PC-9 (cell line): ENCODE measurements around the gene FTHL17. TPM values are rescaled to one million over a fixed set of nuclear protein-coding genes. Genes with fewer than 3 reads are reported as not detected.

ENCODE experiments used
- BruUV-seq: library from RNA; stranded (reverse); fragments of 400-500 nt; replicated peaks from 2 replicates; lab custom pipeline; 2021; lab: Mats Ljungman, UMichigan
- CTCF ChIA-PET: fragments of 300-600 bp; sonication (Branson Sonifier 250); formaldehyde crosslinking; loops from one replicate; lab custom pipeline; 2022; ENCODE audit warnings: antibody characterized with exemption; lab: Charles Lee
- POLR2A ChIA-PET: fragments of 300-600 bp; sonication (Branson Sonifier 250); formaldehyde crosslinking; loops from one replicate; lab custom pipeline; 2022; ENCODE audit warnings: antibody characterized with exemption; ENCODE audit not compliant: unreplicated experiment; lab: Charles Lee
- DNase-seq, 2 experiments: peaks; one replicate each; pipeline versions ENCODE4 v3.0.0 to v3.0.0-alpha.2; 2015 to 2022; ENCODE audit warnings: mixed read lengths in 1 of 2
- H2AFZ ChIP-seq: fragments of 200-600 bp; sonication (generic); 2 replicates; pipeline ENCODE4 v1.8.1; 2017; ENCODE audit warnings: antibody characterized with exemption
- H3F3A ChIP-seq: fragments of 200-600 bp; sonication (generic); 2 replicates; pipeline ENCODE4 v1.8.1; 2017; ENCODE audit warnings: antibody characterized with exemption, mild to moderate bottlenecking, low read depth; ENCODE audit not compliant: insufficient read depth
- H3K27ac ChIP-seq: fragments of 200-600 bp; sonication (generic); 2 replicates; pipeline ENCODE4 v1.6.1; 2016; ENCODE audit warnings: mixed run types
- H3K27me3 ChIP-seq: fragments of 200-600 bp; sonication (generic); 2 replicates; pipeline ENCODE4 v1.6.1; 2016; ENCODE audit warnings: low read depth, mixed run types; ENCODE audit not compliant: insufficient read depth
- H3K36me3 ChIP-seq: fragments of 200-600 bp; sonication (generic); 2 replicates; pipeline ENCODE4 v1.6.1; 2016; ENCODE audit warnings: low read depth, mixed run types
- H3K4me1 ChIP-seq: fragments of 200-600 bp; sonication (generic); replicated peaks from 2 replicates; pipeline ENCODE4 v1.6.1; 2016; ENCODE audit warnings: mixed run types; ENCODE audit not compliant: insufficient read depth
- H3K4me2 ChIP-seq: fragments of 200-600 bp; sonication (generic); 2 replicates; pipeline ENCODE4 v1.6.1; 2017; ENCODE audit warnings: mixed run types
- H3K4me3 ChIP-seq: fragments of 200-600 bp; sonication (generic); 2 replicates; pipeline ENCODE4 v1.6.1; 2016; ENCODE audit warnings: mixed run types
- H3K79me2 ChIP-seq: fragments of 200-600 bp; sonication (generic); 2 replicates; pipeline ENCODE4 v1.6.1; 2017; ENCODE audit warnings: low read depth, mixed run types
- H3K9me2 ChIP-seq: fragments of 200-600 bp; sonication (generic); 2 replicates; pipeline ENCODE4 v1.8.1; 2017; ENCODE audit warnings: mild to moderate bottlenecking; ENCODE audit not compliant: insufficient read depth
- H3K9me3 ChIP-seq: fragments of 200-600 bp; sonication (generic); 2 replicates; pipeline ENCODE4 v1.8.1; 2016; ENCODE audit warnings: low read depth; ENCODE audit not compliant: insufficient read depth
- H4K20me1 ChIP-seq: fragments of 200-600 bp; sonication (generic); 2 replicates; pipeline ENCODE4 v1.8.1; 2017; ENCODE audit not compliant: insufficient read depth
- CTCF ChIP-seq: fragments of 200-600 bp; sonication (generic); conservative IDR thresholded peaks from 2 replicates; pipeline ENCODE4 v1.6.1; 2017; ENCODE audit warnings: mixed run types, antibody characterized with exemption, mild to moderate bottlenecking, moderate library complexity
- EZH2 ChIP-seq: fragments of 200-600 bp; sonication (generic); IDR thresholded peaks from 2 replicates; pipeline ENCODE4 v1.8.0; 2017; ENCODE audit warnings: antibody characterized with exemption, low read depth
- intact Hi-C: fragments of 100-400 bp; cut with micrococcal nuclease; formaldehyde crosslinking; loops from one replicate; pipeline ENCODE4 v1.10.0; 2022; ENCODE audit not compliant: unreplicated experiment
- total RNA-seq: library from RNA; stranded (reverse); gene quantifications from 2 replicates; pipeline ENCODE4 v1.2.3, GENCODE V29; 2021

Gene FTHL17
- total RNA-seq, 1 experiment from 2014 or later = not detected

GRCh38 chrX:31036895-31037294 is 34.9 kb downstream of the FTHL17 start:
- H3K79me2 ChIP-seq = no peaks in the 10 kb centered on the region

GRCh38 chrX:31027351-31027750 is 44.5 kb downstream of the FTHL17 start:
- TF ChIP-seq CTCF = no peak
- TF ChIP-seq EZH2 = no peak
- Histone ChIP-seq H2AFZ (no peak overlapping the region), H3K4me3 (no peak overlapping the region), H3K4me1 (no peaks in the 10 kb centered on the region), H3K9me3 (no peaks in the 10 kb centered on the region), H3K27me3 (no peaks in the 10 kb centered on the region), H3K79me2 (no peaks in the 10 kb centered on the region), H3K4me2 (no peak overlapping the region), H3K27ac (no peak overlapping the region), H3K36me3 (no peaks in the 10 kb centered on the region), H3K9me2 (no peaks in the 10 kb centered on the region), H4K20me1 (no peaks in the 10 kb centered on the region), H3F3A (no peaks in the 10 kb centered on the region)
- BruUV-seq = no TSS peak
- ChIA-PET CTCF (no interaction called here), POLR2A (no interaction called here)
- DNase-seq = no peak
- intact Hi-C loops = no loop called here

More at GRCh38 chrX:31036895-31037294, 34.9 kb downstream of the FTHL17 start:
- DNase-seq = peak; percentile 11 to 37
- H3K4me3 ChIP-seq = no peak overlapping the region
- H3K9me2 ChIP-seq = no peaks in the 10 kb centered on the region
- H3K36me3 ChIP-seq = no peaks in the 10 kb centered on the region
- no TSS peak for BruUV-seq
- no peak overlapping the region for H3K4me2 ChIP-seq
- ChIA-PET CTCF (no interaction called here), POLR2A (no interaction called here)
- no peaks in the 10 kb centered on the region for H4K20me1 ChIP-seq
- no peak overlapping the region for H3K27ac ChIP-seq
- no peaks in the 10 kb centered on the region for H3K9me3 ChIP-seq
- no peak overlapping the region for H2AFZ ChIP-seq
- intact Hi-C loops = loop anchor here (5.0 kb wide), 3 partner anchors 100 to 620 kb away; no protein-coding TSS in a partner anchor
- no peaks in the 10 kb centered on the region for H3K4me1 ChIP-seq
- H3F3A ChIP-seq = no peaks in the 10 kb centered on the region
- H3K27me3 ChIP-seq = no peaks in the 10 kb centered on the region
- TF ChIP-seq EZH2 (no peak), CTCF (peak; percentile 74)

- Histone ChIP-seq H3K36me3 (no peaks in the 10 kb centered on the region), H3K4me3 (no peak overlapping the region), H3K79me2 (no peaks in the 10 kb centered on the region), H3K4me1 (no peaks in the 10 kb centered on the region), H4K20me1 (no peaks in the 10 kb centered on the region), H3F3A (no peaks in the 10 kb centered on the region), H3K9me3 (no peaks in the 10 kb centered on the region), H3K27ac (no peak overlapping the region), H3K4me2 (no peak overlapping the region), H2AFZ (no peak overlapping the region), H3K27me3 (no peaks in the 10 kb centered on the region), H3K9me2 (no peaks in the 10 kb centered on the region)
- ChIA-PET POLR2A (no interaction called here), CTCF (no interaction called here)
- TF ChIP-seq EZH2 (no peak), CTCF (no peak)
- DNase-seq = no peak
- intact Hi-C loops = no loop called here
- BruUV-seq = no TSS peak
Measured at GRCh38 chrX:31024866-31025265, 47.0 kb downstream of the FTHL17 start.
